PC-3 (cell line): ENCODE data around the gene PSME1. TPM values are rescaled to one million over a fixed set of nuclear protein-coding genes. Genes with fewer than 3 reads are reported as not detected.

ENCODE experiments used
- ATAC-seq: fragments of 200-7000 bp; cut with Tn5 transposase; 2 replicates; pipeline ENCODE4 v1.9.1; 2020; ENCODE audit warnings: mild to moderate bottlenecking, moderate library complexity
- BruUV-seq: library from RNA; stranded (reverse); fragments of 400-500 nt; replicated peaks from 2 replicates; lab custom pipeline; 2021; lab: Mats Ljungman, UMichigan
- CTCF ChIA-PET: fragments of 300-600 bp; sonication (Branson Sonifier 250); formaldehyde crosslinking; loops from one replicate; lab custom pipeline; 2022; ENCODE audit warnings: antibody characterized with exemption; lab: Charles Lee
- POLR2A ChIA-PET: fragments of 300-600 bp; sonication (Branson Sonifier 250); formaldehyde crosslinking; loops from one replicate; lab custom pipeline; 2022; ENCODE audit warnings: antibody characterized with exemption; ENCODE audit not compliant: unreplicated experiment; lab: Charles Lee
- DNase-seq: peaks from one replicate; pipeline ENCODE4 v3.0.0-alpha.2; 2015
- H2AFZ ChIP-seq: fragments of 300-600 bp; sonication (generic); 2 replicates; pipeline ENCODE4 v1.6.0; 2016; ENCODE audit warnings: antibody characterized with exemption, low read length
- H3F3A ChIP-seq: fragments of 300-600 bp; sonication (generic); one replicate; pipeline ENCODE4 v1.6.0; 2017; ENCODE audit warnings: antibody characterized with exemption, low read length, control low read depth, mild to moderate bottlenecking; ENCODE audit not compliant: unreplicated experiment
- H3K27ac ChIP-seq: fragments of 300-600 bp; sonication (generic); 2 replicates; pipeline ENCODE4 v1.5.1; 2016; ENCODE audit warnings: mild to moderate bottlenecking, low read length
- H3K27me3 ChIP-seq: fragments of 300-600 bp; sonication (generic); 2 replicates; pipeline ENCODE4 v1.6.1; 2016; ENCODE audit warnings: low read length, mixed read lengths
- H3K36me3 ChIP-seq: fragments of 300-600 bp; sonication (generic); 2 replicates; pipeline ENCODE4 v1.6.1; 2016; ENCODE audit warnings: low read depth, mixed run types, low read length, mixed read lengths
- H3K4me1 ChIP-seq: fragments of 300-600 bp; sonication (generic); 2 replicates; pipeline ENCODE4 v1.5.1; 2016; ENCODE audit warnings: low read length; ENCODE audit not compliant: insufficient read depth
- H3K4me2 ChIP-seq: fragments of 300-600 bp; sonication (generic); 2 replicates; pipeline ENCODE4 v1.6.0; 2016; ENCODE audit warnings: low read length
- H3K4me3 ChIP-seq: fragments of 300-600 bp; sonication (generic); 2 replicates; pipeline ENCODE4 v1.5.1; 2016; ENCODE audit warnings: mild to moderate bottlenecking, low read length, mixed read lengths
- H3K79me2 ChIP-seq: fragments of 300-600 bp; sonication (generic); 2 replicates; pipeline ENCODE4 v1.6.1; 2017; ENCODE audit warnings: low read length, mixed read lengths
- H3K9ac ChIP-seq: fragments of 300-600 bp; sonication (generic); 2 replicates; pipeline ENCODE4 v1.6.0; 2016; ENCODE audit warnings: mild to moderate bottlenecking, low read length
- H3K9me2 ChIP-seq: fragments of 300-600 bp; sonication (generic); replicated peaks from 2 replicates; pipeline ENCODE4 v1.6.1; 2016; ENCODE audit warnings: mixed run types, low read length, mixed read lengths
- H3K9me3 ChIP-seq: fragments of 300-600 bp; sonication (generic); 2 replicates; pipeline ENCODE4 v1.6.1; 2016; ENCODE audit warnings: low read length, mixed read lengths
- H4K20me1 ChIP-seq: fragments of 300-600 bp; sonication (generic); 2 replicates; pipeline ENCODE4 v1.6.1; 2016; ENCODE audit warnings: low read length, mixed read lengths
- CTCF ChIP-seq: fragments of 300-600 bp; sonication (generic); conservative IDR thresholded peaks from 2 replicates; pipeline ENCODE4 v1.5.1; 2017; ENCODE audit warnings: antibody characterized with exemption, low read depth, mild to moderate bottlenecking, low read length
- EZH2 ChIP-seq: fragments of 300-600 bp; sonication (generic); IDR thresholded peaks from one replicate; pipeline ENCODE4 v1.6.1; 2017; ENCODE audit warnings: antibody characterized with exemption, mild to moderate bottlenecking, low read length; ENCODE audit not compliant: unreplicated experiment
- EZH2phosphoT487 ChIP-seq: fragments of 300-600 bp; sonication (generic); IDR thresholded peaks from 2 replicates; pipeline ENCODE4 v1.6.1; 2018; ENCODE audit warnings: mild to moderate bottlenecking, antibody characterized with exemption, low read length, borderline replicate concordance
- intact Hi-C: fragments of 100-400 bp; cut with micrococcal nuclease; formaldehyde crosslinking; loops from 2 replicates; pipeline ENCODE4 v1.9.0; 2023
- total RNA-seq: library from RNA; depleted of rRNA; stranded (reverse); fragments of >200 nt; gene quantifications from 2 replicates; pipeline ENCODE4 v1.2.3, GENCODE V29; 2014

Gene PSME1
- total RNA-seq, 1 experiment from 2014 or later = 163 TPM

GRCh38 chr14:24160850-24161804, 25.1 kb downstream of the PSME1 start, which contains the start of gene IRF9:
Gene IRF9 (plus strand): TSS chr14:24161265. CDS start chr14:24162145, 880 bp downstream.
- no peaks in the 10 kb centered on the region for H4K20me1 ChIP-seq
- intact Hi-C loops = loop anchor here (1.0 to 2.0 kb wide), 2 partner anchors 47 to 102 kb away; partner anchors contain the start of genes DCAF11 and NRL
- ChIA-PET CTCF (interaction anchor here (0.5 to 1.3 kb wide), 9 partner anchors 14 to 103 kb away, joined by 3 to 7 read pairs (median 4); partner anchors contain the start of genes DCAF11, NRL, PSME1 and RNF31), POLR2A (interaction anchor here (0.9 to 1.1 kb wide), 2 partner anchors 20 to 67 kb away, joined by 4 to 5 read pairs; partner anchors contain the start of gene EMC9)
- peak within 1 kb of the TSS; percentile 47 for H3K4me3 ChIP-seq
- peak within 1 kb of the TSS; percentile 46 for H3K9ac ChIP-seq
- no peaks in the 10 kb centered on the region for H3F3A ChIP-seq
- no peaks in the 10 kb centered on the region for H3K9me3 ChIP-seq
- peaks cover 13% of the 10 kb centered on the region for H3K4me1 ChIP-seq
- ATAC-seq (peak; percentile 94), DNase-seq (peak; percentile 97)
- H3K9me2 ChIP-seq = no peaks in the 10 kb centered on the region
- H3K27ac ChIP-seq = peak within 1 kb of the TSS; percentile 11
- peaks cover 23% of the 10 kb centered on the region for H3K36me3 ChIP-seq
- no peaks in the 10 kb centered on the region for H3K79me2 ChIP-seq
- no peaks in the 10 kb centered on the region for H3K27me3 ChIP-seq
- peak within 1 kb of the TSS; percentile 65 for H3K4me2 ChIP-seq
- TSS peak; percentile 84 for BruUV-seq
- peak; percentile 96 for TF ChIP-seq CTCF
- no peak for TF ChIP-seq EZH2
- TF ChIP-seq EZH2phosphoT487 = no peak
- H2AFZ ChIP-seq = peak within 1 kb of the TSS; percentile 30

- ChIA-PET POLR2A (interaction anchor here (1.1 kb wide), 1 partner anchor 21 kb away, joined by 5 read pairs; the partner anchor contains the start of gene EMC9), CTCF (interaction anchor here (1.1 kb wide), 1 partner anchor 53 kb away, joined by 3 read pairs; no protein-coding TSS in a partner anchor)
- H3K79me2 ChIP-seq = no peaks in the 10 kb centered on the region
- H3F3A ChIP-seq = no peaks in the 10 kb centered on the region
- no peaks in the 10 kb centered on the region for H3K9me3 ChIP-seq
- intact Hi-C loops = no loop called here
- peak overlapping the region; percentile 47; the same call in 1 of the 2 replicates for H3K4me3 ChIP-seq
- H3K27me3 ChIP-seq = no peaks in the 10 kb centered on the region
- no peak for ATAC-seq
- no peaks in the 10 kb centered on the region for H4K20me1 ChIP-seq
- H3K4me2 ChIP-seq = peak overlapping the region; percentile 65
- TF ChIP-seq CTCF (no peak), EZH2phosphoT487 (no peak), EZH2 (no peak)
- no peak overlapping the region for H2AFZ ChIP-seq
- DNase-seq = no peak
- peak overlapping the region; percentile 46; the same call in 1 of the 2 replicates for H3K9ac ChIP-seq
- peaks cover 13% of the 10 kb centered on the region for H3K4me1 ChIP-seq
- no peaks in the 10 kb centered on the region for H3K9me2 ChIP-seq
- H3K36me3 ChIP-seq = peaks cover 18% of the 10 kb centered on the region
- H3K27ac ChIP-seq = no peak overlapping the region
- no TSS peak for BruUV-seq
These were observed 26.1 kb downstream of the PSME1 start for GRCh38 chr14:24162093-24162492.
